ENCODE measurements around the gene WDR26. TPM values are rescaled to one million over a fixed set of nuclear protein-coding genes. Genes with fewer than 3 reads are reported as not detected.

The WDR26 gene
- total RNA-seq, 1 donor from 2014 or later, result 126 TPM

DNA sequence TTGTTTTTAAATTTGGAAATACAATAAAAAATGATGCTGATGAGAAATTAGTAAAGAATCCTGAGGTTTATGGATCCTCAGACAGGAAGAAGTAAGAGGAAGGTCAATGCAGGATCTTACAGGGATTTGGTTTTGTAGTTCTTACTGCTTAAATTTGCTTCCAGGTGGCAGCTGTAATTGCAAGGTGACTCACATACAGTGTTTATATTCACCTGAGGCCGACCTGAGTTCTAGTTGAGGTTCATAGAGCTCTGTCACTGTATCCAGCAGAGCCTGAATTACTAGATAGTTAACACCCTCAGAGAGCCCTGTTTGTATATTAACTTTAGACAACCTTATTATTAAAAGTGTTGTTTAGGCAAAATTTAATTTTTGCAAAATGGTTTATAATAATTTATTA, 1.4 kb upstream of the WDR26 start:
- Mint-ChIP-seq H3K4me1 (ENCODE audit: unreplicated experiment) (peaks cover 31% of the 10 kb centered on the region), H3K27ac (ENCODE audit: unreplicated experiment) (peak overlapping the region; percentile 97), H3K27me3 (ENCODE audit: unreplicated experiment) (peaks cover 19% of the 10 kb centered on the region), H3K4me3 (ENCODE audit: unreplicated experiment) (peak overlapping the region; percentile 94), H3K9me3 (ENCODE audit: unreplicated experiment) (no peaks in the 10 kb centered on the region), H3K36me3 (ENCODE audit: low read depth, unreplicated experiment) (peaks cover 19% of the 10 kb centered on the region)
- no peak for DNase-seq (ENCODE audit: low spot score)
- TF ChIP-seq, protein P1, sequence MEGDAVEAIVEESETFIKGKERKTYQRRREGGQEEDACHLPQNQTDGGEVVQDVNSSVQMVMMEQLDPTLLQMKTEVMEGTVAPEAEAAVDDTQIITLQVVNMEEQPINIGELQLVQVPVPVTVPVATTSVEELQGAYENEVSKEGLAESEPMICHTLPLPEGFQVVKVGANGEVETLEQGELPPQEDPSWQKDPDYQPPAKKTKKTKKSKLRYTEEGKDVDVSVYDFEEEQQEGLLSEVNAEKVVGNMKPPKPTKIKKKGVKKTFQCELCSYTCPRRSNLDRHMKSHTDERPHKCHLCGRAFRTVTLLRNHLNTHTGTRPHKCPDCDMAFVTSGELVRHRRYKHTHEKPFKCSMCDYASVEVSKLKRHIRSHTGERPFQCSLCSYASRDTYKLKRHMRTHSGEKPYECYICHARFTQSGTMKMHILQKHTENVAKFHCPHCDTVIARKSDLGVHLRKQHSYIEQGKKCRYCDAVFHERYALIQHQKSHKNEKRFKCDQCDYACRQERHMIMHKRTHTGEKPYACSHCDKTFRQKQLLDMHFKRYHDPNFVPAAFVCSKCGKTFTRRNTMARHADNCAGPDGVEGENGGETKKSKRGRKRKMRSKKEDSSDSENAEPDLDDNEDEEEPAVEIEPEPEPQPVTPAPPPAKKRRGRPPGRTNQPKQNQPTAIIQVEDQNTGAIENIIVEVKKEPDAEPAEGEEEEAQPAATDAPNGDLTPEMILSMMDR (IDR thresholded peaks at IDR 0.05; ENCODE audit: unreplicated experiment), result no peak

DNA sequence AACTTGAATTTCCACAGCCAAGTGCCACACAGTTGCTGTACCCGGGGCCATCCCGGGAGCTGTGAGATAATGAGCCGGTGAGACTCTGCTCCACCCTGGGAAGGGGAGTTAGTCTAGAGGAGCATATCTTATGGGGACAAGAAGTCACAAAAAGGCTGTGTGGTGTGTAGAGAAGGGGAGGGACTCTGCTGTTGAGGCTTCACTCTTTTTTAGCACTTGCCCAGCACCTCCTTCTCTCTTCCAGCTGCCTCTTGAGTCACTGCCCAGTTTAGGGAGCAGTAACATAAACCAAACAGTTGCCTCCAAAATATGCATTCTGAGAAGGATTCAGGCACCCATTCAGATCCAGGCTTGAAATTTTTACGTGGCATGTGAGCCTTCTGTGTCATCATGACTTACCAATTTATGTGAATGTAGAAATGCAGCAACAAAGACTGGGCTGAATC, 744 bp upstream of the WDR26 start:
- H3K4me3 Mint-ChIP-seq (ENCODE audit: unreplicated experiment), result peak overlapping the region; percentile 94
- H3K9me3 Mint-ChIP-seq (ENCODE audit: unreplicated experiment), result no peaks in the 10 kb centered on the region
- H3K27ac Mint-ChIP-seq (ENCODE audit: unreplicated experiment), result peak overlapping the region; percentile 97
- peaks cover 19% of the 10 kb centered on the region for H3K27me3 Mint-ChIP-seq (ENCODE audit: unreplicated experiment)
- no peak for DNase-seq (ENCODE audit: low spot score)
- TF ChIP-seq, protein P1 (IDR thresholded peaks at IDR 0.05; ENCODE audit: unreplicated experiment), result no peak
- H3K4me1 Mint-ChIP-seq (ENCODE audit: unreplicated experiment), result peaks cover 36% of the 10 kb centered on the region
- peaks cover 24% of the 10 kb centered on the region for H3K36me3 Mint-ChIP-seq (ENCODE audit: low read depth, unreplicated experiment)

DNA sequence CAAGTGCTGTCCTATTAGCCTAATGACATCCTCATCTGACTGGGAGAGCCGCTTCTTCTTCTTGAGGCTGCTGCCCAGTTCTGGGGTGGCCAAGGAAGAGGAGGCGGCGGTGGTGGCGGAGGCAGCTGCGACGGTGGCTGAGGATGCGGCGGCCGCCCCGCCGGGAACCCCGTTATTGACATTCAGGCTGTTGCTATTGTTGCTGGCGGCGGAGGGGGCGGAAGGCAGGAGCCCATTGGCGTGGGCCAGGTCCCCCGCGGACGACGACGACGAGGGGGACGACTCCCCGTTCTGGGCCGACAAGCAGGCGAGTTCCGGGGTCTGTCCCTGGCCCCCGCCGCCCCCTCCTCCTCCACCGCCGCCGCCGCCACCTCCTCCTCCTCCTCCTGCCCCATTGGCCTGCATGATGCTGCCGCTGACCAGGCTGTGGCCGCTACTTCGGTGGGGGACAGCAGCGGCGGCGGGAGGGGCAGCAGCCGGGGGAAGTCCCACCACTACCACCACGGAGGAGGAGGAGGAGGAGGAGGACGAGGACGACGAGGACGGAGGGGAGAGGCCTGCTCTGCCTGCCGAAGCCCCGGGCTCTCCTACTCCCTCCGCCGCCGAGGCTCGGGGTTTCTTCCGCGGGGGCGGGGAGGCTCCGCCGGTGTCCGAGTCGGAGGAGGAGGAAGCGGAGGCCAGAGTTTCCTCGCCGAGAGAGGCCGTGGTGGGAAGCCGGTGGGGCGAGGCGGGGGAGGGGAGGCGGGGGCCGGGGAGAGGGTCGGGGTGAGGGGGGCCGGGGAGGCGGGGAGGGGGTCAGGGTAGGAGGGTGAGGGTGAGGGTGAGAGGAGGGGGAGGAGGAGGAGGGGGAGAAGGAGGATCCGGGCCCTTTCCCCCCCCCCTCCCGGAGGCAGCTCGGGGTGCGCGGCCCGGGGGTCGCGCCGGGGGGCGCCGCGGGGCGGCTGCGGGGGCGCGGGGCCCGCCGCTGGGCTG, 610 bp downstream of the WDR26 start:
- peaks cover 36% of the 10 kb centered on the region for H3K4me1 Mint-ChIP-seq (ENCODE audit: unreplicated experiment)
- H3K9me3 Mint-ChIP-seq (ENCODE audit: unreplicated experiment), result no peaks in the 10 kb centered on the region
- peak overlapping the region; percentile 100 for H3K4me3 Mint-ChIP-seq (ENCODE audit: unreplicated experiment)
- H3K27me3 Mint-ChIP-seq (ENCODE audit: unreplicated experiment), result peaks cover 19% of the 10 kb centered on the region
- TF ChIP-seq, protein P1 (IDR thresholded peaks at IDR 0.05; ENCODE audit: unreplicated experiment), result no peak
- peaks cover 21% of the 10 kb centered on the region for H3K36me3 Mint-ChIP-seq (ENCODE audit: low read depth, unreplicated experiment)
- peak; percentile 50 for DNase-seq (ENCODE audit: low spot score)
- peak overlapping the region; percentile 96 for H3K27ac Mint-ChIP-seq (ENCODE audit: unreplicated experiment)

DNA sequence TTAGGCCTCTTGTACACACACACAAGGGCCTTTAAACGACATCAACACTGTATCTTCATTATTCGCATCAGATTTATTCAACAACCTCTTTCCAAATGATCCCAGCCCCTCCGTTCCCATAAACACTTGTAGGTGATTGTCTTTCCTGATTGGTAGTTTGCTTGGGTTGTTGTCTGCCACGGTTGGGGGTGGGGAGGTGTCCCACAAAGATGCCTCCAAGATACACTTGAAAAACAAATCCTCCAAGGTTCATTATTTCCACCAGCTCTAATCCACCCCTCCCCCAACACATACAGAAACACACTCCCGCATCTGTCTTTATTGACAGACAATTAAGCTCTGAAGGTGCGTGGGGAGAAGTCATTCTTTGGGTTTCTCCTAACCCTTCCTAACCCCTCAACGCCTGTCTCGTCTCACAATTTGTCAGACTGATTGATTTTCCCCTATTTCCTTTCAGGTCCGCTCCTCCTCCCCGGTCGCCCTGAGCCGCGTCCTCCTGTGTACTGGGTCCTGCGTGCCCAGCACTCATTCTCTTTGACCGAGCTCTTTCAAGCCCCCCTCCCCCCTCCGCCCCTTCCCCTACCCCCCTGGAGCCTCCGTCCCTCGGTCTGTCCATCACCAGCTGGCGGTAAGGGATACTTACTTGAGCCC, 1.4 kb downstream of the WDR26 start:
- peaks cover 19% of the 10 kb centered on the region for H3K27me3 Mint-ChIP-seq (ENCODE audit: unreplicated experiment)
- peak; percentile 18 for DNase-seq (ENCODE audit: low spot score)
- TF ChIP-seq, protein P1 (IDR thresholded peaks at IDR 0.05; ENCODE audit: unreplicated experiment), result no peak
- no peaks in the 10 kb centered on the region for H3K9me3 Mint-ChIP-seq (ENCODE audit: unreplicated experiment)
- H3K4me3 Mint-ChIP-seq (ENCODE audit: unreplicated experiment), result peak overlapping the region; percentile 100
- H3K4me1 Mint-ChIP-seq (ENCODE audit: unreplicated experiment), result peaks cover 36% of the 10 kb centered on the region
- peak overlapping the region; percentile 96 for H3K27ac Mint-ChIP-seq (ENCODE audit: unreplicated experiment)
- peaks cover 19% of the 10 kb centered on the region for H3K36me3 Mint-ChIP-seq (ENCODE audit: low read depth, unreplicated experiment)
